NCI-H524 treated with DMSO at 0.1 percent for 48 hours (cell line): Measurements from ENCODE around the gene ZMAT3.

Experiments
- DNase-seq: peaks from one replicate; lab custom pipeline; 2025; lab: John Stamatoyannopoulos, UW

Gene ZMAT3

DNA sequence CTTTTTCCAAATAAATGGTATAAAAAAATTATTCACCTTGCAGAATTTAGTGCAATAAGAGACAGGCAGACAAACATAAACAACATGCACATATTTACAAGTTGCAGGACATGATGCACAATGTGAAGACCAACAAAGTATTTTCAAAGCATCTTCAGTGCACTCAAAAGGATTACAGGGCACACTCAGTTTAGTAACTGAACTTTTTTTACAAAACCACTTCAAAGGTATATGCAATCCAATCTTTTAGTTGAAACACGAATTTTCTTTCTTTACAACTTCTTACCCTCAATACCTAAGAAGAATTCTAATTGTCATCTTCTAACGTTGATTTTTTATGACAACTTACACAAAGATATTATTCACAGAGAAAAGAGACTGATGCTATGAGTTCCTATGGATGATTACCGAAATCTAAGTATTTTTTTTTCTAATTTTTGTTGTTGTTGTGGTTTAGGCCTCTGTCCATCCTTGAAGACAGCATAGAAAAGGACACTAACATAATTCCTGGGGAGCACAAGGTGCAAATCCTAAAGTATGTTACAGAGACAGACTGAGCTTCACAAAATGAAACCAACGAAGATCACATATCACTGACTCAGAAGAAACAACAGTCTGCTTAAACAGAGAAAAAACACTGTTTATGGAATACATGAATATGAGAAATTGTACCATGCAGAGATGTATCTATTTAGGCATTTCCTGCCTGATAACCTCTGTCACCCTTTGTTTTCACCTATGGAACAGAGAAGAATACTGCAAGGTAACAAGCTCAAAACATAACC, 50.3 kb downstream of the ZMAT3 start:
- DNase-seq, result no peak

DNA sequence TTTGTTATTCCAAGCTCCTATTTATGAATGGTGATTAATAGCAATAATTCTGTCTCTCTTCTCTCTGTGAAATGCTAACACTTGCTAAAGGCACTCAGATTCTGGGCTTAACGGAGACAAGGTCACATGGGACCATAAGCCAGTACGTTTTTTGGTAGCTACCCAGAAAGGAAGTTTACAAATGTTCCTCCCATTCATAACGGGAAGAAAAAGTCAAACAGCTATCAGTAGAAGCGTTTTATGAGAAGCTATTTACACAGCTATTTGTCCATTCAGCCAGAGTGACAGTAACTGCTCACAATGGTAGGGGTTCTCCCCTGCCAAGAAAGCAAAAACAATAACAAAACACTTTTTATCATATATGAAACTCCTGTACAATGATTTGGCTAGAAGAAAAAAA, 51.5 kb downstream of the ZMAT3 start:
- DNase-seq, result no peak

DNA sequence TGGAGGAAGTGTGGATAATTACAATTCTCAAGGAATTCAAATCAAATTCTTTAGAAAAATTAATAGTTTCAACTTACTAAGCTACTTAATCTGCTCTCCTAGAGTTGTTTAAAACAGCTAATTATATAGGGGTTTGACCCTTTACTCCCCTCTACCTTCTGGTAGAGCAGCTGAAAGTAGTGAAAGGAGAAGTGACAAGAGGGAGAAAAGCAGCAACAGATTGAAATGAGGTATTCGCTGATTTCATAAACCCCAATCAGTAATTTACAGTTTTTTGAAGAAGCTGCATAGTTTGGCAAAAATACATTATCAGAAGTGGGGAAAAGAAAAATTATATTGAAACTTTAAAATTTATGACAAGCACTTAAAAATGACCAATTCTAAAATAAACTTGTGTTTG, 52.8 kb downstream of the ZMAT3 start:
- DNase-seq, result no peak

DNA sequence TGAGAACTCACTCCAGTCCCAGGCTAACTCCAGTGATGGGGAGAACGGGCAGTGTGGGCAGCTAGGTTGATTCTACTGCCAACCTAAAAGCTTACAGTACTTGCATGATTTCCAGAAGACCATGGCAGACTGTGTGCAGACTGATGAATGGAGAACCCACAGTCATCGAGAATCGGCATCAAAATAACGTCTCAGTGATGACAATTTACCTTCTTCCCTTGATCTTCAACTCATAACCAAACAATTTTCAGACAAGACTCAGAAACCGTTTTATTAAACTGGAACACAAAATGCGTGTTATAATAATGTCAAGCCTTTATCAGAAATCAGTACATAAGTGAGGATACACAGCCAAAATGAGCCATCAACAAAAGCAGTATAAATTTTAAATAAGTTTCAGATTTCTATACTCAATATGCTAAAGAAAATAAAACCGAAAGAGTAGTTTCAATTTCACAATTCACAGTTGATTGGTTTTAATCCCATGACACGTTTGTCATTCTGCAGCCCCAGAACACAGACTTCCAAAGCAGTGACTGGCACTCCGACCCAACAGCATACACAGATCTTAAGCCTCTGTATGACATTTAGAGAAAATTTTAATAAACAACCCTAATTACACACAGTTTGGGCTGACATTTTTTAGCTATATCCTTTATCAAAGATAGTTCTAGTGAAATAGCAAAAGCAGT, 54.5 kb downstream of the ZMAT3 start:
- DNase-seq, result no peak

DNA sequence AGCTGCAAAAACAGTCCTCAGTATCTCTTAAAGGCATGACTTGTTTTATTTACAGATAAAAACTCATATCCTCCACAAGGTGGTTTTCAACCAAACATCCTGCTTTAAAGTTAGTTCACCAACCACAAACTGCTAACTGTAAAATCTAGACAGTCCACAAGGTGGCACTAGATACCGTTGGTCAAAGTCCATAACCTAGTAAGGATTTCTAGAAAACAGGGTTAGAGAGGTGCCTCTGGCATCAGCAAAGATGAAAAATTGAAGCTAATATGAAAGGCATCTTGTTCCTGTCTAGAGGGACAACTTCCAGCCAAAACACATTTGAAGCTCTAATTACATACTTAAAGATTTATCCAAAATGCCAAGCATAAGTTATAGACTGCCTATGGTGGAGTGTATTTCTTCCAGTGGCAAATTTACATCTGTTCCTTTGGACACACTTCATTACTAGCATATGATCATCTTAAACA, 56.0 kb downstream of the ZMAT3 start:
- DNase-seq, result no peak

DNA sequence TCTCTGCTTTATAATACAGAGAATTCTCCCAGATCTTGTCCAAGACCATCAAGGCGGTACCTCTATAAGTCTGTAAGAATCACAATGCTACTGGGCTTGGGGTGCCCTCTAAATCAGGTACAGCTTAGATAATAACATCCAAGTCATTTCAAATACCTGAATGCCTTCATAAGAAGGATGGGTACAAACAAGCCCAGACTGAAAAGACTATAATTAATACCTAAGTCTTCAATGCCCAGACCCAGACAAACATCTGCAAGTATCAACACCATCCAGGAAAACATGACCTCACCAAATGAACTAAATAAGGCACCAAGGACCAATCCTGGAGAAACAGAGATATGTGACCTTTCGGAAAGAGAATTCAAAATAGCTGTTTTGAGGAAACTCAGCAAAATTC, 65.9 kb downstream of the ZMAT3 start:
- DNase-seq, result no peak

DNA sequence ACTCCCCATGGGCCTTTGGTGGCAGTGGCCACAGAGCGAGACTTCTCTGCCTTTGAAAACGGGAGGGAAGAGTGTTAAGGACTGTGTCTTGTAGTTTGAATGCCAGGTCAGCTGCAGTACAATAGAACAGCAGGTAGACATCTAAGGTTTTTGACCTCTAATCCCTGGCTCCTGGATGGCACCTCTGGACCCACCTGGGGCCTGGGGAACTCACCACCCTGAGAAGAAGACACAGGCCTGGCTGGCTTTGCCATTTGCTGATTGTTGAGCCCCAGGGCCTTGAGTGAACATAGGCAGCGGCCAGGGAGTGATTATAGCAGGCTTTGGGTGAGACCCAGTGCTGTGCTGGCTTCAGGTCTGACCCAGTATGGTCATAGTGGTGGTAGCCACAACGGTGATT, 66.4 kb downstream of the ZMAT3 start:
- no peak for DNase-seq

DNA sequence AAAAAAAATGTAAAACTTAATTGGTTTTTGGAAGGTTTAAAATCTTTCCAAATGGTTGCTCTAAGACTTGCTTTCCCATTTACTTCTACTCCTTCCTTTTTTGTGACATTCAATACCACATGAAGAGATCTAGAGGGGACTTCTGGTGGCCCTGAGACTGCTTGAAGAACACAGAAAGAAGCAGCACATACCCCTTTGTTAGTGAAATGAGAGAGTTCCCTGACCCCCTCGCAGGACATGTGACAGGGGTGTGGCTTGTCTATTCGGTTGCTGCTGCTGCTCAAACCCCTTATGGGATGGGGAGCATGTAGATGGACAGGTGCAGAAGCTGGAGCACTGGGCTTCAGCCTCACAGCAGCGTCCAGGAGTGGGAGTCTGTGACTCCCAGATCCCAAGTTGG, 71.0 kb downstream of the ZMAT3 start:
- no peak for DNase-seq

DNA sequence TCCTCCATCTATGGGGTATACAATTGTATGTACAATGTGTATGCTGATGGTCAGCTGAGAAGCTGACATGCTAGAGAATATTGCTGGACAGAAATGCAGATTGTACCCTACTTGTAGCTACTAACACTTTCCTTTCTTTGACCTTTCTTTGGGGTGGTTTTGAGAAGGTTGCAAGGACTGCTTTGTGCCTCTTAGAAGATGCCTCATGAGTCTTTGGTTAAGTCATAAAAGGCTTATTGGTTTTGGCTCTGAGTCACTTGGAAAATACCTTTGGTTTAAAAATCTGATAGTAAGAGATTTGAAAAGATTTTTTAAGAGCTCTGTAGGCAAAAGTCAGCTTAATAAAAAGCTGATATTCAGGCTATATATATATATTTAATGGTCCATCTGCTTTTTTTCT, 71.5 kb downstream of the ZMAT3 start:
- no peak for DNase-seq

DNA sequence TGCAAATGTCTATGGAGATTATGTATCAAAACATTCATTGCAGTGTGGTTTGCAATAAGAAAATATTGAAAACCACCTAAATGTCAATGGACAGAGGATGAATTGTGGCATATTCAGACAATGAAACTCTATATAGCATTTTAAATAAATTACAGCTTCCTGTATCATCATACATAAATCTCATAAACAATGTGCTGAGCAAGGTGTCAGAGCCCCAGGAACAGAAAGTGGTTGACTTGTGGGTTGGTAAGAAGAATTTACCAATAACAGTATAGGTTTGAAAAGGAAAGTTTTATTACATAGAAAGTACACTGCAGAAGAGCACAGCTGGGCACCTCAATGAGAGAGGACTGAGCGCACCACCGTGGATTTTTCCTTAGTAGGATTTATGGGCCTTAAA, 75.2 kb downstream of the ZMAT3 start:
- DNase-seq, result no peak

DNA sequence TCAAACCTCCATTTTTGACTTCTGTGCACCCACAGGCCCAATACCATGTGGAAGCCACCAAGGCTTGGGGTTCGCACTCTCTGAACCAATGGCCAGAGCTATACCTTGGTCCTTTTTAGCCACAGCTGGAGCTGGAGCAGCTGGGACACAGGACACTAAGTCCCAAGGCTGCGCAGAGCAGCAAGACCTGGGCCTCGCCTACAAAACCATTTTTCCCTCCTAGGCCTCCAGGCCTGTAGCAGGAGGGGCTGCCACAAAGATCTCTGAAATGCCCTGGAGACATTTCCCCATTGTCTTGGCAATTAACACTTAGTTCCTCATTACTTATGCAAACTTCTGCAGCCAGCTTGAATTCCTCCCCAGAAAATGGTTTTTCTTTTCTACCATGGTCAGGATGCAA, 81.3 kb downstream of the ZMAT3 start:
- DNase-seq, result no peak

DNA sequence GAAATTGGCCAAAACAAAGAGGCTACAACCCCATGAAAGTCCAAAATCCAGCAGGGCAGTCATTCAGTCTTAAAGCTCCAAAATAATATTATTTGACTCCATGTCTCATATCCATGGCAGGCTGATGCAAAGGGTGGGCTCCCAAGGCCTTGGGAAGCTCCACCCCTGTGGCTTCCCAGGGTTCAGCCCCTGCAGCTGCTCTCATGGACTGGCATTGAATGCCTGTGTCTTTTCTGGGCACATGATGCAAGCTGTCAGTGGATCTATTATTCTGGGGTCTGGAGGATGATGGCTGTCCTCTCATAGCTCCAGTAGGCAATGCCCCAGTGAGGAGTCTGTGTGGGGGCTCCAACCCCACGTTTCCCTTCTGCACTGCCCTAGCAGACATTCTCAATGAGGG, 81.8 kb downstream of the ZMAT3 start:
- DNase-seq, result no peak

DNA sequence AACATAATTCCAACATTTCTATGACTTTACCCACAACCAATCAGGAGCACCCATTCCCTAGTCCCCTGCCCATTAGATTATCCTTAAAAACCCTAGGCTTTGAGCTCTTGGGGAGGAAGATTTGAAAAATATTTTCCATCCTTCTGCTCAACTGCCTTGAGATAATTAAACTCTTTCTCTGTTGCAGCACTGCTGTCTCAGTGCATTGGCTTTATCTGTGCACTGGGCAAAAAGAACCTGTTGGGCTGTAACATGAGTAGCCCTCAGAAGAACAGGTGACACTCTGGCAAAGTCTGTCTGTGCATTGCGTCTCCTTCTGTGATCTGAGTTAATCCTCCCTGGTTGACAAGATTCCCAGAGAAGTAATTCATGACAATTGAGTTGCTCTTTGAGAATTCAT, 83.9 kb downstream of the ZMAT3 start:
- no peak for DNase-seq

DNA sequence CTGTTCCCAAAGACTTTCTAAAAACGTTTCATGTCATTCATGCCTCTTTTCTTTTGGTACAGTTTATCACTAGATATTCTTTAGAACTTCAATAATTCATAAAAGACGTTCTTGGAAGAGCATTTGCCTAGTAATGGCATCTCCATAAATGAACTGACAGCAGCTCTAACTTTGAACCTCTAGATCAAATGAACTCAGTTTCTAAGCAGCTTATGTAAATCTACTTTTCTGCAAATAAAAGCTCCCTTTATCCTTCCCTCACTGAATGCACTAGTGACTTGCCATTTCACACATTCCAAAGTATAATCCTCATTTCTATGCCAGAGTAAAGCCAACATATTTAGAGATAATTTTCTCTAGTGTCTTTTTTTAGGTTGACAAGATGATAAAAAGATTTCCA, 85.2 kb downstream of the ZMAT3 start:
- no peak for DNase-seq

DNA sequence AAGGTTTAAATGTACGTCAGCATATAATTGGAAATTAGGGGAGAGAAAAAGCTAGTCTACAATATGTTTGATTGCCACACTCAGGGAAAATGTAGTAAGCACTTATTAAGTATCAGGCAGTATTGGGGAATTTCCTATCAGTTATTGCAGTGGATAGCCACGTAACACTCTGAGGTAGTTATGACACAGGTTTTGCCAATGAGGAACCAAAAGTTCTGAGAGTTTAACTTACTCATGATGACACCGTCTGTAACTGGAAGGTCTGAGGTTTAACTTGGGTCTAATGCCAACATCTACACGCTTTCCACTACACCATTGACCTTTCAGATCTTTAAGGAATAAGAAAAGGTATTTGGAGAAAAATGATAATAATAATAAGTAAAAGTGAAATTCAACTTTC, 89.5 kb downstream of the ZMAT3 start:
- DNase-seq, result no peak

DNA sequence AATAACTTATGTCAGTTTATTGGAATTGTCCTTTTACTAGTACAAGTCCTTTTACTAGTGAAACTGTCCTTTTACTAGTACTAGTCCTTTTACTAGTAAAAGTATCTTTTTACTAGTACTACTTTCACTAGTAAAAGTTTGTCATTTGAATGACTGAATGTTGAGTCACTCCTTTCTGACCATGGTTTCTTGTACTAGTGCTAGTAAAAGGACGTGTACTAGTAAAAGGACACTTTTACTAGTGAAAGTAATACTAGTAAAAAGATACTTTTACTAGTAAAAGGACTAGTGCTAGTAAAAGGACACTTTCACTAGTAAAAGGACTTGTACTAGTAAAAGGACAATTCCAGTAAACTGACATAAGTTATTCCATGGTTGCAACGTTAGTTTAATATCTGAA, 96.3 kb downstream of the ZMAT3 start:
- no peak for DNase-seq

DNA sequence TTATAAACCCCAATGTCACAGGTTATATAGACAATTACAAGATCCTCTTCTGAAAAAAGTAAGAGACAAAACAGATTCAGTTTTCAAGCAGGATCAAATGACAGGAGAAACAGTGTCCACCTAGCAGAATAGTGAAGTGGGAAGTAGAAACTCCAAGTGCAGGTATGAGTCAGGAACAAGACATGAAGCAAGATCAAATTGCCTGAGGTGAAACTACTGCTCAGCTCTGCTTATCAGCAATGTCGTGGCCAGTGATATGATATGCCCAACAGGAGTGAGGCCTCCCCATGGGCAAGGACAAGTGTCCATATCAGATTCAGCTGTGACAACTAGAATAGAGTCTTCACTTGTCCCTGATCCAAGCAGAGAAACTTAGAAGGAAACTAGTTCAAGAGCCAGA, 100.0 kb downstream of the ZMAT3 start:
- no peak for DNase-seq

DNA sequence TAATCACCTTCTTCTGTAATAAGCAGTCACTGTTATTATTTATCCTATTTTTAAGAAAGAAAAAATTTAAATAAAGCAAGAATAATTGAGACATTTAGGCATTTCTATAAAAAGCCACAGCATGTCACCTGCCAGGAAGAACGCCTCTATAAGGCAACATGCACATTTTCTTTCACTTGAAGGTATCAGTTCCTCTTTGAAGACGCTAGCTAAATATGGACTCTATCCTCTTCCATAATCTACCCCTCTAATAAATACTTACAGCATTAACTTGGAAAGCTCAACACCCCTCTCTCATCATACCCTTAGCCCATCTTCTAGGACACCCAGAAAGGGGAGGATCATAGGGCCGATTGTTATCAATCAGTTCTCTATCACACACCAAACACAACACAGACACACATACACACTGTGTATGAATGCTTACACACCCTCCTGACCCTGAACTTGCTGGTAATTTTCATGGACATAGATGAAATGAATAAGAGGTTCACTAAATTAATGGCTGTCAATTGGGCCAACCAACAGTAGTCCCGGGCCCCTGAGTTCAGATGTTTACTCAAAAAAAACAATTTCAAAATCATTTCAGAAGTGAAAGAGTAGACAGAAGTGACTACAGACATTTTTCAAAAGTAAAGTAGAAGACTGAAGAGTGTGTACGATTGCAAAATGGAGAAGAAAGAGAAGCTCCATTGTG, 102.5 kb downstream of the ZMAT3 start:
- DNase-seq, result no peak
